ENCODE data around the gene PCCA. TPM values are rescaled to one million over a fixed set of nuclear protein-coding genes. Genes with fewer than 3 reads are reported as not detected.

PCCA gene
- total and polyA plus RNA-seq, 4 donors = 45.1 to 378 (median 110) TPM

- 62% methylated on average over 5 of the region's 8 CpGs for WGBS (ENCODE audit: insufficient coverage)
- Histone ChIP-seq H3K4me1 (ENCODE audit: control insufficient read depth, insufficient read depth, low read length) (no peaks in the 10 kb centered on the region), H3K4me3 (ENCODE audit: low read depth, low read length) (no peak overlapping the region), H3K9me3 (ENCODE audit: control insufficient read depth, insufficient read depth, low read length) (no peaks in the 10 kb centered on the region), H3K36me3 (ENCODE audit: control insufficient read depth, insufficient read depth, low read length) (no peaks in the 10 kb centered on the region), H3K27ac (ENCODE audit: low read depth, low read length) (peak overlapping the region; percentile 81), H3K27me3 (ENCODE audit: control insufficient read depth, insufficient read depth, low read length) (no peaks in the 10 kb centered on the region)
- DNase-seq (ENCODE audit: low read depth in 4 of 6, low spot score in 6 of 6) = no peak
Measured at GRCh38 chr13:100483841-100484381, 395.0 kb downstream of the PCCA start.

GRCh38 chr13:100484702-100485101 lies 395.8 kb downstream of the PCCA start:
- WGBS (ENCODE audit: insufficient coverage) = 0% methylated on average over 1 of the region's 3 CpGs
- no peak for DNase-seq (ENCODE audit: low read depth in 4 of 6, low spot score in 6 of 6)
- no peaks in the 10 kb centered on the region for H3K4me1 ChIP-seq (ENCODE audit: control insufficient read depth, insufficient read depth, low read length)
- no peaks in the 10 kb centered on the region for H3K9me3 ChIP-seq (ENCODE audit: control insufficient read depth, insufficient read depth, low read length)
- no peaks in the 10 kb centered on the region for H3K36me3 ChIP-seq (ENCODE audit: control insufficient read depth, insufficient read depth, low read length)
- H3K27ac ChIP-seq (ENCODE audit: low read depth, low read length) = peak overlapping the region; percentile 81
- no peaks in the 10 kb centered on the region for H3K27me3 ChIP-seq (ENCODE audit: control insufficient read depth, insufficient read depth, low read length)
- no peak overlapping the region for H3K4me3 ChIP-seq (ENCODE audit: low read depth, low read length)

GRCh38 chr13:100485265-100485664 lies 396.4 kb downstream of the PCCA start:
- WGBS (ENCODE audit: insufficient coverage) = no CpG with 5 or more reads among the region's 2 CpGs
- Histone ChIP-seq H3K27ac (ENCODE audit: low read depth, low read length) (peak overlapping the region; percentile 81), H3K27me3 (ENCODE audit: control insufficient read depth, insufficient read depth, low read length) (no peaks in the 10 kb centered on the region), H3K4me3 (ENCODE audit: low read depth, low read length) (no peak overlapping the region), H3K4me1 (ENCODE audit: control insufficient read depth, insufficient read depth, low read length) (no peaks in the 10 kb centered on the region), H3K36me3 (ENCODE audit: control insufficient read depth, insufficient read depth, low read length) (no peaks in the 10 kb centered on the region), H3K9me3 (ENCODE audit: control insufficient read depth, insufficient read depth, low read length) (no peaks in the 10 kb centered on the region)
- no peak for DNase-seq (ENCODE audit: low read depth in 4 of 6, low spot score in 6 of 6)

GRCh38 chr13:100490692-100491091 lies 401.8 kb downstream of the PCCA start:
- Histone ChIP-seq H3K27me3 (ENCODE audit: control insufficient read depth, insufficient read depth, low read length) (no peaks in the 10 kb centered on the region), H3K27ac (ENCODE audit: low read depth, low read length) (peak overlapping the region; percentile 50), H3K36me3 (ENCODE audit: control insufficient read depth, insufficient read depth, low read length) (no peaks in the 10 kb centered on the region), H3K4me3 (ENCODE audit: low read depth, low read length) (no peak overlapping the region), H3K4me1 (ENCODE audit: control insufficient read depth, insufficient read depth, low read length) (peaks cover 4% of the 10 kb centered on the region), H3K9me3 (ENCODE audit: control insufficient read depth, insufficient read depth, low read length) (no peaks in the 10 kb centered on the region)
- DNase-seq (ENCODE audit: low read depth in 4 of 6, low spot score in 6 of 6) = no peak
- 45% methylated on average over 4 of the region's 4 CpGs for WGBS (ENCODE audit: insufficient coverage)

- H3K36me3 ChIP-seq (ENCODE audit: control insufficient read depth, insufficient read depth, low read length) = no peaks in the 10 kb centered on the region
- no peaks in the 10 kb centered on the region for H3K27me3 ChIP-seq (ENCODE audit: control insufficient read depth, insufficient read depth, low read length)
- 46% methylated on average over 4 of the region's 8 CpGs for WGBS (ENCODE audit: insufficient coverage)
- no peaks in the 10 kb centered on the region for H3K9me3 ChIP-seq (ENCODE audit: control insufficient read depth, insufficient read depth, low read length)
- peaks cover 4% of the 10 kb centered on the region for H3K4me1 ChIP-seq (ENCODE audit: control insufficient read depth, insufficient read depth, low read length)
- peak in 1 of 6 donors; percentile 75 for DNase-seq (ENCODE audit: low read depth in 4 of 6, low spot score in 6 of 6)
- H3K4me3 ChIP-seq (ENCODE audit: low read depth, low read length) = no peak overlapping the region
- H3K27ac ChIP-seq (ENCODE audit: low read depth, low read length) = peak overlapping the region; percentile 63
Measured at GRCh38 chr13:100491164-100491842, 402.4 kb downstream of the PCCA start.

GRCh38 chr13:100493418-100493817 lies 404.5 kb downstream of the PCCA start:
- Histone ChIP-seq H3K9me3 (ENCODE audit: control insufficient read depth, insufficient read depth, low read length) (no peaks in the 10 kb centered on the region), H3K27me3 (ENCODE audit: control insufficient read depth, insufficient read depth, low read length) (no peaks in the 10 kb centered on the region), H3K4me3 (ENCODE audit: low read depth, low read length) (no peak overlapping the region), H3K4me1 (ENCODE audit: control insufficient read depth, insufficient read depth, low read length) (peaks cover 4% of the 10 kb centered on the region), H3K36me3 (ENCODE audit: control insufficient read depth, insufficient read depth, low read length) (no peaks in the 10 kb centered on the region), H3K27ac (ENCODE audit: low read depth, low read length) (no peak overlapping the region)
- WGBS (ENCODE audit: insufficient coverage) = 91% methylated on average over 5 of the region's 7 CpGs
- DNase-seq (ENCODE audit: low read depth in 4 of 6, low spot score in 6 of 6) = no peak

GRCh38 chr13:100495455-100495854 lies 406.6 kb downstream of the PCCA start:
- H3K4me1 ChIP-seq (ENCODE audit: control insufficient read depth, insufficient read depth, low read length) = peaks cover 4% of the 10 kb centered on the region
- no CpG with 5 or more reads among the region's 1 CpG for WGBS (ENCODE audit: insufficient coverage)

GRCh38 chr13:100497389-100497788 lies 408.5 kb downstream of the PCCA start:
- no peak for DNase-seq (ENCODE audit: low read depth in 4 of 6, low spot score in 6 of 6)
- no peak overlapping the region for H3K27ac ChIP-seq (ENCODE audit: low read depth, low read length)
- H3K4me1 ChIP-seq (ENCODE audit: control insufficient read depth, insufficient read depth, low read length) = no peaks in the 10 kb centered on the region
- H3K4me3 ChIP-seq (ENCODE audit: low read depth, low read length) = no peak overlapping the region
- H3K9me3 ChIP-seq (ENCODE audit: control insufficient read depth, insufficient read depth, low read length) = no peaks in the 10 kb centered on the region
- H3K27me3 ChIP-seq (ENCODE audit: control insufficient read depth, insufficient read depth, low read length) = no peaks in the 10 kb centered on the region
- no peaks in the 10 kb centered on the region for H3K36me3 ChIP-seq (ENCODE audit: control insufficient read depth, insufficient read depth, low read length)
- 100% methylated on average over 1 of the region's 1 CpG for WGBS (ENCODE audit: insufficient coverage)

More at GRCh38 chr13:100495455-100495854, 406.6 kb downstream of the PCCA start:
- H3K9me3 ChIP-seq (ENCODE audit: control insufficient read depth, insufficient read depth, low read length) = no peaks in the 10 kb centered on the region
- H3K36me3 ChIP-seq (ENCODE audit: control insufficient read depth, insufficient read depth, low read length) = no peaks in the 10 kb centered on the region
- H3K27ac ChIP-seq (ENCODE audit: low read depth, low read length) = no peak overlapping the region
- no peak for DNase-seq (ENCODE audit: low read depth in 4 of 6, low spot score in 6 of 6)
- H3K4me3 ChIP-seq (ENCODE audit: low read depth, low read length) = no peak overlapping the region
- no peaks in the 10 kb centered on the region for H3K27me3 ChIP-seq (ENCODE audit: control insufficient read depth, insufficient read depth, low read length)

GRCh38 chr13:100502446-100502845 lies 413.6 kb downstream of the PCCA start:
- H3K9me3 ChIP-seq (ENCODE audit: control insufficient read depth, insufficient read depth, low read length) = no peaks in the 10 kb centered on the region
- H3K4me1 ChIP-seq (ENCODE audit: control insufficient read depth, insufficient read depth, low read length) = no peaks in the 10 kb centered on the region
- H3K27ac ChIP-seq (ENCODE audit: low read depth, low read length) = peak overlapping the region; percentile 16
- no peaks in the 10 kb centered on the region for H3K36me3 ChIP-seq (ENCODE audit: control insufficient read depth, insufficient read depth, low read length)
- no peaks in the 10 kb centered on the region for H3K27me3 ChIP-seq (ENCODE audit: control insufficient read depth, insufficient read depth, low read length)
- no peak for DNase-seq (ENCODE audit: low read depth in 4 of 6, low spot score in 6 of 6)
- H3K4me3 ChIP-seq (ENCODE audit: low read depth, low read length) = no peak overlapping the region
- WGBS (ENCODE audit: insufficient coverage) = 63% methylated on average over 2 of the region's 2 CpGs

- H3K9me3 ChIP-seq (ENCODE audit: control insufficient read depth, insufficient read depth, low read length) = no peaks in the 10 kb centered on the region
- WGBS (ENCODE audit: insufficient coverage) = 100% methylated on average over 2 of the region's 3 CpGs
- no peak overlapping the region for H3K27ac ChIP-seq (ENCODE audit: low read depth, low read length)
- H3K4me3 ChIP-seq (ENCODE audit: low read depth, low read length) = no peak overlapping the region
- no peak for DNase-seq (ENCODE audit: low read depth in 4 of 6, low spot score in 6 of 6)
- no peaks in the 10 kb centered on the region for H3K36me3 ChIP-seq (ENCODE audit: control insufficient read depth, insufficient read depth, low read length)
- H3K27me3 ChIP-seq (ENCODE audit: control insufficient read depth, insufficient read depth, low read length) = no peaks in the 10 kb centered on the region
- no peaks in the 10 kb centered on the region for H3K4me1 ChIP-seq (ENCODE audit: control insufficient read depth, insufficient read depth, low read length)
Measured at GRCh38 chr13:100503622-100504021, 414.7 kb downstream of the PCCA start.

All from spinal cord (tissue), 10 donors.